HG03159 (cell line): ENCODE results near the gene OR2A7.
"Not testable (repeated sequence)": the region's sequence is repeated elsewhere in the genome, so short reads cannot be mapped to it uniquely, and the experiment has no call there.

Experiments
- ATAC-seq: cut with Tn5 transposase; IDR thresholded peaks from one replicate; pipeline ENCODE4 v1.9.1; 2021; ENCODE audit warnings: mild to moderate bottlenecking, moderate library complexity; ENCODE audit not compliant: unreplicated experiment

OR2A7 gene

GRCh38 chr7:144256112-144256511, 8.5 kb downstream of the OR2A7 start:
- ATAC-seq: no peak

GRCh38 chr7:144255471-144255897, 9.1 kb downstream of the OR2A7 start:
- ATAC-seq: no peak

- ATAC-seq: not testable (repeated sequence)
These were observed 12.3 kb downstream of the OR2A7 start for GRCh38 chr7:144252307-144252706.

GRCh38 chr7:144247674-144248330, 16.8 kb downstream of the OR2A7 start:
- ATAC-seq: not testable (repeated sequence)

GRCh38 chr7:144246967-144247366, 17.6 kb downstream of the OR2A7 start:
- not testable (repeated sequence) for ATAC-seq

- ATAC-seq: not testable (repeated sequence)
These were observed 19.2 kb downstream of the OR2A7 start for GRCh38 chr7:144245372-144245771.

- not testable (repeated sequence) for ATAC-seq
These were observed 25.2 kb downstream of the OR2A7 start, which contains the start of gene OR2A42 for GRCh38 chr7:144239365-144239764. Gene OR2A42, minus strand, starts transcription at chr7:144239605. Its CDS starts 6,762 bp downstream, at chr7:144232843.

GRCh38 chr7:144238530-144239082, 26.0 kb downstream of the OR2A7 start:
- not testable (repeated sequence) for ATAC-seq

- ATAC-seq: not testable (repeated sequence)
These were observed 31.6 kb downstream of the OR2A7 start for GRCh38 chr7:144233039-144233438.

GRCh38 chr7:144231027-144231426, 33.6 kb downstream of the OR2A7 start:
- not testable (repeated sequence) for ATAC-seq

GRCh38 chr7:144228810-144229209, 35.8 kb downstream of the OR2A7 start:
- not testable (repeated sequence) for ATAC-seq

GRCh38 chr7:144226866-144227265, 37.7 kb downstream of the OR2A7 start:
- not testable (repeated sequence) for ATAC-seq

GRCh38 chr7:144223675-144224074, 40.9 kb downstream of the OR2A7 start:
- not testable (repeated sequence) for ATAC-seq

GRCh38 chr7:144220531-144220930, 44.1 kb downstream of the OR2A7 start:
- not testable (repeated sequence) for ATAC-seq

- ATAC-seq: not testable (repeated sequence)
These were observed 45.4 kb downstream of the OR2A7 start for GRCh38 chr7:144219149-144219548.

- not testable (repeated sequence) for ATAC-seq
These were observed 46.0 kb downstream of the OR2A7 start for GRCh38 chr7:144218581-144218980.

- ATAC-seq: not testable (repeated sequence)
These were observed 47.4 kb downstream of the OR2A7 start for GRCh38 chr7:144217200-144217599.
